HL-60/S4 treated with phorbol 12-myristate 13-acetate at 8.2 ng/mL for 4 days and 3 days (cell line): Measurements from ENCODE around the gene IDH2.
"Not testable (repeated sequence)": the region's sequence is repeated elsewhere in the genome, so short reads cannot be mapped to it uniquely, and the experiment has no call there.

Experiments
- in situ Hi-C: fragments of 300-500 bp; cut with MboI; formaldehyde crosslinking; loops from 2 replicates; pipeline ENCODE4 v1.15.0; 2022; ENCODE audit warnings: low sequenced_read_pairs

IDH2 gene

DNA sequence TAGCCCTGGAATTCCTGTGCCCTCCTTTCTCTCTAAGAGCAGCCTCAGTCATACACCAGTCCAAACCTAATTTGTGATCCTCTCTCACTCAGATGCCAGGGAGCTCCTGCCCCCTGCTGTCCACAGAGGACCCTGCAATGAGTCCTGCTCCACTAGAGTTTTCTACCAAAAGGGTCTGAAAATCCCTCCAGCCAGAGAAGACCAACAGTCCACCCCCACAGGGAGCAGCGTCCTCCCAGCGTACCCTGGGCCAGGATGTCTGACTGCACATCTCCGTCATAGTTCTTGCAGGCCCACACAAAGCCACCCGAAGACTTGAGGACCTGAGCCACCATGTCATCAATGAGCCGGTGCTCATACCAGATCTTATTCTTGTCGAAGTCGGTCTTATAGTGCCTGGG, 15.4 kb downstream of the IDH2 start:
- in situ Hi-C loops: loop anchor here (25.0 kb wide), 2 partner anchors 200 to 325 kb away; partner anchors contain the start of genes AP3S2 and MESP1

- in situ Hi-C loops: loop anchor here (25.0 kb wide), 2 partner anchors 198 to 323 kb away; partner anchors contain the start of genes AP3S2 and MESP1
These were observed 16.7 kb downstream of the IDH2 start for GRCh38 chr15:90085565-90085964.

DNA sequence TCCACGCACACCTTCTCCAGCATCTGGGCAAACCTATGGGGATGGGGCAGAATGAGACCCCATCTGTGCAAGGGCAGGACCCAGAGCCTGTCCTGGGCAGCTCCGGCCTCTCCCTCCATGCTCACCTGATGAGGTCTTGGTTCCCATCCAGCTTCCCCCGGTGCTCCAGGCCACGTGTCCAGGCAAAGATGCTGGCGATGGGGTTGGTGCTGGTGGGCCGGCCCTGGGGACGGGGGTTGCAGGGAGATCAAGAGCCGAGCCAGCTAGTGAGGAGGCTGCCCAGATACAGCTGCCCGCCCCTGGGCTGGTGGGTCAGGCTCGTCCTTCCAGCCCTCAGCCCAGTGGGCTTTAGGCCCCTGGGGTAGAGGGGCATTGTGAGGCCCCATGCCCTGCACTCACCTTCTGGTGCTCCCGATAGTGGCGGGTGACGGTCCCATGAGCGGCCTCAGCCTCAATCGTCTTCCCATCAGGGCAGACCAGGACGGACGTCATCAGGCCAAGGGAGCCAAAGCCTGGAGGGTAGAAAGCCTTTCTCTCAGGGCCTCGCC, 17.3 kb downstream of the IDH2 start:
- in situ Hi-C loops: loop anchor here (25.0 kb wide), 2 partner anchors 198 to 323 kb away; partner anchors contain the start of genes AP3S2 and MESP1

DNA sequence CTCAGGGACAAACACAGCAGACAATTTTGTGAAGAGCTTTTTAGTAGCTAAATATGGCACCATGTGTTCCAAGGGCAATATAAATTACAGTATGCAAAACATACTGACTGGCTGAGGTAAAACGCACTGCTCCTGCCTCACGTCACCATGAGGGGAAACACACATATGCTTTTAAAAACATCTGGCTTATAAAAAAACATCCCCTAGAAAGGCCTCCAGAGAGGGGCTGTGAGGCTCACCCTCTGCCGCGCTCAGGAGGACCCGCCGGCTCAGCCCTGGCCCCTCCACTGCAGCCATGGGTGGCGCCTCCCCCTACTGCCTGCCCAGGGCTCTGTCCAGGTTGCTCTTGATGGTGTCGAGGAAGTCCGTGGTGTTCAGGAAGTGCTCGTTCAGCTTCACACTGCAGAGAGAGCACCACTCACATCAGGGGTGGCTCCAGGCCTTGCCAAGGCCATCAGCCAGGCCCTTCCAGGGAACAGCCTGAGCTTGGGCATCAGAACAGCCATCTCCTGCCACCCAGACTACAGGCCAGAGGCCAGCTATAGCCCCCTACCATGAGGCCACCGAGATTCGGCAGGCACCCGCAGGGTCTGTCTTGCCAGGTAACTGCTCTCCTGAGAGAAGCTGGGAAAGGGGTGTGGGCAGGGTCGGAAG, 18.2 kb downstream of the IDH2 start:
- in situ Hi-C loops: loop anchor here (25.0 kb wide), 2 partner anchors 197 to 322 kb away; partner anchors contain the start of genes AP3S2 and MESP1

DNA sequence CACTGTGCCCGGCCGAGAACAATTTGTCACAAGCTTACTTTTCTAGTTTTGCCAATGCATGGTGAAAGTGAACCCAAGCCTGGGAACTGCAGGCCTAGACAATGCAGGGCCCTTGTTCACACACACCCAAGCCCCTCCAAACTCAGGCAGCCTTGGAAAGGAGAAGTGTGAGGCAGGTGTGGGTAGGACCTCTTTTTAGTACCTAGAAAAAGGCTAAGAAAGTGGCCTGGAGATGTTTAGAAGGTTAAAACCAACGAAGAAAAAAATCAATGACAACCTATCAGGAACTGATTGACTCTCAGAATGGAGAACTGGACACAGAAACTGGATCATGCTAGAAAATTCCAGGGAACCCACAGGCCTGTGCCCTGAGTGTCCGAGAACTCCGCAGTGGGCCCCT, 18.8 kb downstream of the IDH2 start:
- in situ Hi-C loops: loop anchor here (25.0 kb wide), 2 partner anchors 196 to 321 kb away; partner anchors contain the start of genes AP3S2 and MESP1

GRCh38 chr15:90082140-90082715, 20.0 kb downstream of the IDH2 start:
- in situ Hi-C loops: loop anchor here (25.0 kb wide), 2 partner anchors 195 to 320 kb away; partner anchors contain the start of genes AP3S2 and MESP1

DNA sequence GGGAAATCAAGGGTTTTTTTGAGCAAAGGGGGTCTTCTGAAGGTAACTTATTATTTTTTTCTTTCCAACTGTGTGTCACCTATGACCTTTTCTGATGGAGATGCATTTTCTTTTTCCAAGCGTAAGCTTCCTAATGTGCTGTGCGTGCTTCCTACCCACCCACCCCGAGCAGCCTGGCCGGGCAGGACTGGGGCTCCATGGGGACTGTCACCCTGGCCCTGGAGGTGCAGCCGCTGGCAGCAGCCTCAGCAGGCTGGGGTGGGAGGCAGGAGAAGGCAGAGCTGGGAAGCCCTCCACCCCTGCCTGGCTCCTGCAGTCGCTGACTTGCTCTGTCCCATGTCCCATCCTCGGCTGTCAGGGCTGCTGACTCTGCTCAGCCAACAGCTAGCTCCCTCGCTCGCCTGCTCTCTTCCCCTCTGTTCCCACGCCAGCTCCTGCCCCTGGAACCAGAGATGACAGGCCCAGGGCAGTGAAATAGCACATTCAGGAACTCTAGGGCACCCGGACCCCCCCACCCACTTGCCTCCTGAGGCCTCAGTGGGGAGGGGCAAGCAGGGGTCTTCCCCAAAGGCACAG, 21.4 kb downstream of the IDH2 start:
- in situ Hi-C loops: loop anchor here (25.0 kb wide), 2 partner anchors 194 to 319 kb away; partner anchors contain the start of genes AP3S2 and MESP1

DNA sequence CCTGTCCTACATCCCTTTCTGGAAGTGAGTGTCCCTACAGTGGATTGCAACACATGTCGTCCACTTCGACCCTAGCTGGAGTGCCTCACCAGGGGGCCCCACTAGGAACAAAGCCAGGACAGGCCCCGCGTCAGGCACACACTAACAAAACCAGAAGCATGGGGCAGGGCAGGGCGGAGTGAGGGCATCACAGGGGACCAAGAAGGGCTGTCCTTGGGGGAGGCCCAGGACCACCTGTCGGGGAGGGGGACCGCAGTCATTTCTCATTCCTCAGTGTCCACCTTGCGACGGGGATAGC, 21.9 kb downstream of the IDH2 start:
- in situ Hi-C loops: loop anchor here (25.0 kb wide), 2 partner anchors 193 to 318 kb away; partner anchors contain the start of genes AP3S2 and MESP1

- in situ Hi-C loops: loop anchor here (25.0 kb wide), 2 partner anchors 193 to 318 kb away; partner anchors contain the start of genes AP3S2 and MESP1
These were observed 22.4 kb downstream of the IDH2 start for GRCh38 chr15:90079619-90080457.

DNA sequence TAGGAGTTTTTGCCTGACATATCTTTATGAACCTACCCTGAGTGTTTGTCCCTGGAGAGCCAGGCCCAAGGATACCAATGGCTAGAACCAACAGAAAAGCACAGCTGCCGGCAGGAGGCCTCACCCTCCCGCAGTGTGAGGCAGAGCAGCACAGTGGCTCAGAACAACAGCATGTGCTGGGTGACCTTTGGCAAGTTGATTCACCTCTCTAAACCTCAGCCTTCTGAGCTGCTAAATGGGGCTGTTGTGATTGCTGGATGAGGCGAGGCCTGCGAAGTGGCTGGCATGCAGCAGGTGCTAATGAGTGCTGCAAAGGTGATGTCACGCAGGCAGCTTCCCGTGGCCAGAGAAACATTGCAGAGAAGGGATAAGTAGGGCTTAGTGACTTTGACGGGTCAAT, 23.3 kb downstream of the IDH2 start:
- in situ Hi-C loops: loop anchor here (25.0 kb wide), 2 partner anchors 192 to 317 kb away; partner anchors contain the start of genes AP3S2 and MESP1

DNA sequence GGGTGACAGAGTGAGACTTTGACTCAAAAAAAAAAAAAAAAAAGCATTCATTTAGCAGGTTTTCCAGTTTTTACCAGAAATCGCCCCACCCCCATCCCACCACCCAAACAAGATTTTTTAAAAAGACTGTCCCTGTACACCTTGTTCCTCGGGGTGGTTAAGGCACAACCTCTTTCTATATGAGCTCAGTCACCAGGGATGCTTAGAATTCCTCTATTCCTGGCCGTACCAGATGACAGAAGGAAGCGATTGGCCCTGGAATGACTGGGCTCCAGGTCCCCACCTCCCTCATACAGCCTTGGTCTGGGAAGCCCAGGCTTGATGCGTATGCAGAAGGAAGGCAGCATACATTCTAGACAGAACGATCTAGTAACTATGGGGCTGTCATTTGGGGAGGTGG, 25.6 kb downstream of the IDH2 start:
- in situ Hi-C loops: loop anchor here (25.0 kb wide), 2 partner anchors 189 to 314 kb away; partner anchors contain the start of genes AP3S2 and MESP1

DNA sequence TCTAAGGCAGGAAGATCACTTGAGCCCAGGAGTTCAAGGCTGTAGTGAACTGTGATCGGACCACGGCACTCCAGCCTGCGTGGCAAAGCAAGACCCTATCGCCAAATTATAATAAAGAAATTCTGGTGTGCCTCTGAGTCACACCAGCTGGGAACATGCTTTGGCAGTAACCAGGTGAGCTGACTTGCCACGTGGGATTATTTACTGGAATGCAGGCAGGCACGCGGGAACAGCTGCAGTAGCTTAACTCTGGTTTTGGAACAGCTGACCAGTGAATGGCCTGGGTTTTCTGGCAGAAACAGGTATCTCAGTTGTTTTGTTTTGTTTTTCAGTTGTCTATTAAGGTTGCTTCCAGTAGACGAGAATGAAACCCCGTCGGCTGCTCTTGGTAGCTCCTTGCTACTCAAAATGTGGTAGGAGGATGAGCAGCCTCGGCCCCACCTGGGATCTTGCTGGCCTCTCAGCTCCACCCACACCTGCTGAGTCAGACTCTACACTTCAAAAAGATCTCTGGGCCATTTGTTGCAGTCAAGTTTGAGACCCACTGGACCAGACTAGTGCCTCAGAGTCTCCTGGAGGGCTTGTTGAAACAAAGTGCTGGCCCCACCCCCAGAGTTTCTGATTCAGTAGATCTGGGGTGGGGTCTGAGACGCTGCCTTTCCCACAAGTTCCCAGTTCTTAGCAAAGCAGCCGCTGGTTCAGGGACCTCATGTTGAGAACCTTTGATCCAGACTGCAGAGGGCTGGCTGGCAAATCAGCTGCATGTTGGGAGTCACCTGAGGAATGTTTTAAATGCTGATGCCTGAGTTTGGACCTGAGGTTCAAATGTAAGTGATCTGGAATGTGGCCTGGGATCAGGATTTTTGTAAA, 26.6 kb downstream of the IDH2 start:
- in situ Hi-C loops: loop anchor here (25.0 kb wide), 2 partner anchors 188 to 313 kb away; partner anchors contain the start of genes AP3S2 and MESP1

GRCh38 chr15:90074916-90075315, 27.4 kb downstream of the IDH2 start:
- in situ Hi-C loops: loop anchor here (25.0 kb wide), 2 partner anchors 188 to 313 kb away; partner anchors contain the start of genes AP3S2 and MESP1

DNA sequence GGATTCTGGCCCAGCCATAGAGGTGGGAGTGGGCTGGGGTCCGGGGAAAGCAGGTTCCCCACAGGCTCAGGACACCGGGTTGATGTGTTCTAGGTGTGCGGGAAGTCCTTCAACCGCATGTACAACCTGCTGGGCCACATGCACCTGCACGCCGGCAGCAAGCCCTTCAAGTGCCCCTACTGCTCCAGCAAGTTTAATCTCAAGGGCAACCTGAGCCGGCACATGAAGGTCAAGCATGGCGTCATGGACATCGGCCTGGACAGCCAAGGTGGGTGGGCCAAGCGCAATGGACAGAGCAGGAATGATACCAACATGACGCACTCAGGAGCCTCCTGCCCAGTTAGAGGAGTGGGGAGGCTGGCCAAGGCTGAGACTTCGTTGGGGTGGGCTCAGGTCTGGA, 28.2 kb downstream of the IDH2 start:
- in situ Hi-C loops: no loop called here

DNA sequence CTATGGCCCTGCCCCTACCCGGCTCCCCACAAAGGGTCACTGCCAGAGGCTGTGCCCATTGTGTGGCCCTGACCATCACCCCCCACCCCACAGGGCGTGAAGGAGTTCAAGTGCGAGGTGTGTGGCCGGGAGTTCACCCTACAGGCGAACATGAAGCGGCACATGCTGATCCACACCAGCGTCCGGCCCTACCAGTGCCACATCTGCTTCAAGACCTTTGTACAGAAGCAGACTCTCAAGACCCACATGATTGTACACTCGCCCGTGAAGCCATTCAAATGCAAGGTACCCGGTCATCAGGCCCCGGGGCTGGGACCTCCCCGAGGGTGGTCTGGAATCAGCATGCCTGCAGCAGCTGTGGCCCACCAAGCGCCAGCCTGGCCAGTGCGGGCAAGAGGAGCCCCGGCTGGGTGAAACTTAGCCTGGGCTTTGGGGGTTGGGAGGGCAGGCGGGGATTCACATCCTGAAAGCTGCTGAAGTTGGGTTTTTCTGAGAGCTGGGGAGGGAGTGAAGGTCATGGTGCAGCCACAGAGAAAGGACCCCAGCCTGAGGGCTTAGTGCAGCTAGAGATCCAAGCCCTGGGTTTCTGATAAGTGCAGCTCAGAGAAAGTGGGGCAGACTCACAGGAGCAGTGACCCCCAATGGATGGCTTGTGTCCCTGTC, 29.2 kb downstream of the IDH2 start:
- in situ Hi-C loops: no loop called here

GRCh38 chr15:90071220-90071807, 31.0 kb downstream of the IDH2 start:
- in situ Hi-C loops: no loop called here

- in situ Hi-C loops: not testable (repeated sequence)
These were observed 31.6 kb downstream of the IDH2 start for GRCh38 chr15:90070623-90071022.

DNA sequence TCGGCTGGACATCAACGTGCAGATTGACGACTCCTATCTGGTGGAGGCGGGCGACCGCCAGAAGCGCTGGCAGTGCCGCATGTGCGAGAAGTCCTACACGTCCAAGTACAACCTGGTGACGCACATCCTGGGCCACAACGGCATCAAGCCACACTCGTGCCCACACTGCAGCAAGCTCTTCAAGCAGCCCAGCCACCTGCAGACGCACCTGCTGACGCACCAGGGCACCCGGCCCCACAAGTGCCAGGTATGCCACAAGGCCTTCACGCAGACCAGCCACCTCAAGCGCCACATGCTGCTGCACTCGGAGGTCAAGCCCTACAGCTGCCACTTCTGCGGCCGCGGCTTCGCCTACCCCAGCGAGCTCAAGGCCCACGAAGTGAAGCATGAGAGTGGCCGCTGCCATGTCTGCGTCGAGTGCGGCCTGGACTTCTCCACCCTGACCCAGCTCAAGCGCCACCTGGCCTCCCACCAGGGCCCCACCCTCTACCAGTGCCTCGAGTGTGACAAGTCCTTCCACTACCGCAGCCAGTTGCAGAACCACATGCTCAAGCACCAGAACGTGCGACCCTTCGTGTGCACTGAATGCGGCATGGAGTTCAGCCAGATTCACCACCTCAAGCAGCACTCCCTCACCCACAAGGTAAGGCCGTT, 34.2 kb downstream of the IDH2 start:
- in situ Hi-C loops: no loop called here
